Esophagus squamous epithelium (tissue), 4 donors: Measurements from ENCODE around the gene MNDA.

ENCODE experiments used
- CTCF ChIP-seq, 6 experiments: fragments of 450-650 bp in 4 of 6; fragments of 200-600 bp in 2 of 6; sonication (generic) in 2 of 6; IDR thresholded peaks; one replicate each; pipeline ENCODE4 v1.5.1; 2016 to 2019; ENCODE audit warnings: antibody characterized with exemption in 6 of 6, mild to moderate bottlenecking in 4 of 6, moderate library complexity in 4 of 6
- POLR2A ChIP-seq, 4 donors: fragments of 450-650 bp; IDR thresholded peaks; one replicate each; pipeline ENCODE4 v1.6.1; 2017; ENCODE audit warnings: antibody characterized with exemption in 4 of 4, mild to moderate bottlenecking in 4 of 4, moderate library complexity in 3 of 4

- TF ChIP-seq CTCF (IDR thresholded peaks at IDR 0.05) (no peak), POLR2A (IDR thresholded peaks at IDR 0.05) (no peak)
Measured at GRCh38 chr1:158813164-158813563, 18.0 kb upstream of the MNDA start.
